Inflammatory macrophage (primary cell): ENCODE results near the gene OSER1.
"Not testable (repeated sequence)": the region's sequence is repeated elsewhere in the genome, so short reads cannot be mapped to it uniquely, and the experiment has no call there.

Experiments used
- DNase-seq, 2 donors: peaks; one replicate each; pipeline ENCODE4 v3.0.0-alpha.2; 2020 to 2022

OSER1 gene

GRCh38 chr20:44199877-44200276 is 10.7 kb downstream of the OSER1 start:
- no peak for DNase-seq

GRCh38 chr20:44198872-44199271 is 11.7 kb downstream of the OSER1 start:
- DNase-seq, result no peak

- no peak for DNase-seq
Measured at GRCh38 chr20:44196271-44196670, 14.3 kb downstream of the OSER1 start.

- no peak for DNase-seq
Measured at GRCh38 chr20:44195605-44196004, 15.0 kb downstream of the OSER1 start.

GRCh38 chr20:44193801-44194200 is 16.8 kb downstream of the OSER1 start:
- no peak for DNase-seq

- DNase-seq, result not testable (repeated sequence)
Measured at GRCh38 chr20:44191640-44192039, 18.9 kb downstream of the OSER1 start.

- peak; percentile 60 to 67 for DNase-seq
Measured at GRCh38 chr20:44190197-44190852, 20.2 kb downstream of the OSER1 start.

GRCh38 chr20:44188752-44189151 is 21.8 kb downstream of the OSER1 start:
- peak; percentile 44 to 50 for DNase-seq

GRCh38 chr20:44187772-44188709 is 22.5 kb downstream of the OSER1 start:
- no peak for DNase-seq

- DNase-seq, result no peak
Measured at GRCh38 chr20:44187054-44187771, 23.4 kb downstream of the OSER1 start, which contains the start of gene JPH2. TSS of gene JPH2 (minus strand) at chr20:44187188. CDS start at chr20:44186705, 483 bp downstream.

GRCh38 chr20:44186674-44187053 is 23.9 kb downstream of the OSER1 start:
- no peak for DNase-seq

- no peak for DNase-seq
Measured at GRCh38 chr20:44186201-44186600, 24.4 kb downstream of the OSER1 start.

GRCh38 chr20:44185574-44185973 is 25.0 kb downstream of the OSER1 start:
- DNase-seq, result no peak

GRCh38 chr20:44183282-44183681 is 27.3 kb downstream of the OSER1 start:
- no peak for DNase-seq

GRCh38 chr20:44182863-44183262 is 27.7 kb downstream of the OSER1 start:
- DNase-seq, result no peak

GRCh38 chr20:44182135-44182765 is 28.3 kb downstream of the OSER1 start:
- no peak for DNase-seq

- DNase-seq, result no peak
Measured at GRCh38 chr20:44181611-44182010, 29.0 kb downstream of the OSER1 start.

- DNase-seq, result no peak
Measured at GRCh38 chr20:44180814-44181213, 29.8 kb downstream of the OSER1 start.

GRCh38 chr20:44176833-44177534 is 33.6 kb downstream of the OSER1 start:
- DNase-seq, result no peak

GRCh38 chr20:44174996-44175765 is 35.4 kb downstream of the OSER1 start:
- DNase-seq, result no peak

- DNase-seq, result no peak
Measured at GRCh38 chr20:44173846-44174245, 36.7 kb downstream of the OSER1 start.
